H1 (cell line): Measurements from ENCODE around the gene KIAA1671. TPM values are rescaled to one million over a fixed set of nuclear protein-coding genes. Genes with fewer than 3 reads are reported as not detected.

Source experiments
- CTCF ChIA-PET: fragments of 300-600 bp; sonication (Branson Sonifier 250); formaldehyde crosslinking; loops from one replicate; lab custom pipeline; 2021; ENCODE audit not compliant: partially characterized antibody; lab: Charles Lee
- POLR2A ChIA-PET: fragments of 300-600 bp; sonication (Branson Sonifier 250); formaldehyde crosslinking; loops from one replicate; lab custom pipeline; 2021; ENCODE audit warnings: inconsistent platforms; ENCODE audit not compliant: partially characterized antibody; lab: Charles Lee
- DNase-seq, 2 experiments: peaks; one replicate each; pipeline versions ENCODE4 v3.0.0 to v3.0.0-alpha.2; 2010 to 2022; ENCODE audit warnings: low spot score in 2 of 2, low read depth in 1 of 2, mixed read lengths in 1 of 2
- FAIRE-seq: peaks from 2 replicates; lab custom pipeline; 2011; peaks lifted over from hg19 to GRCh38; lab: Jason Lieb, UNC
- H2AFZ ChIP-seq: 2 replicates; pipeline ENCODE4 v1.8.1; 2012; ENCODE audit warnings: low read length, inconsistent platforms
- H2AK5ac ChIP-seq: 2 replicates; pipeline ENCODE4 v1.6.1; 2013; ENCODE audit warnings: low read depth, low read length
- H2BK120ac ChIP-seq: replicated peaks from 2 replicates; pipeline ENCODE3; 2013; ENCODE audit warnings: low read depth, low read length, inconsistent platforms
- H2BK12ac ChIP-seq: 2 replicates; pipeline ENCODE4 v1.6.1; 2013; ENCODE audit warnings: low read depth, low read length
- H2BK15ac ChIP-seq: 2 replicates; pipeline ENCODE4 v1.6.1; 2013; ENCODE audit warnings: low read length
- H2BK20ac ChIP-seq: 2 replicates; pipeline ENCODE4 v1.6.1; 2013; ENCODE audit warnings: low read length
- H2BK5ac ChIP-seq: 2 replicates; pipeline ENCODE4 v1.6.1; 2013; ENCODE audit warnings: low read depth, low read length
- H3K14ac ChIP-seq: 2 replicates; pipeline ENCODE4 v1.6.1; 2013; ENCODE audit warnings: inconsistent platforms; ENCODE audit not compliant: insufficient read length
- H3K18ac ChIP-seq: 2 replicates; pipeline ENCODE4 v1.6.1; 2013; ENCODE audit warnings: low read length; ENCODE audit errors: extremely low read depth
- H3K23ac ChIP-seq: 2 replicates; pipeline ENCODE4 v1.6.1; 2013; ENCODE audit warnings: inconsistent platforms; ENCODE audit not compliant: insufficient read length
- H3K23me2 ChIP-seq: 2 replicates; pipeline ENCODE4 v1.6.1; 2013; ENCODE audit warnings: low read depth, low read length
- H3K27ac ChIP-seq: 2 replicates; pipeline ENCODE4 v1.6.1; 2011; ENCODE audit warnings: low read depth, low read length, inconsistent platforms
- H3K27me3 ChIP-seq, 4 experiments: replicated peaks in 1 of 4; 1 replicate in 1 of 4; 2 replicates in 3 of 4; pipeline versions ENCODE4 v1.6.1 to v1.8.1; 2011 to 2013; ENCODE audit warnings: low read length in 3 of 4, mild to moderate bottlenecking in 3 of 4, inconsistent platforms in 2 of 4, mixed read lengths in 2 of 4, moderate library complexity in 1 of 4; ENCODE audit not compliant: control insufficient read depth in 3 of 4, insufficient read depth in 3 of 4; ENCODE audit errors: extremely low read depth in 1 of 4
- H3K36me3 ChIP-seq, 4 experiments: 2 replicates each; pipeline versions ENCODE4 v1.6.1 to v1.8.1; 2011 to 2013; ENCODE audit warnings: mild to moderate bottlenecking in 4 of 4, low read length in 3 of 4, moderate library complexity in 2 of 4, control low read depth in 1 of 4, inconsistent platforms in 1 of 4; ENCODE audit not compliant: insufficient read depth in 4 of 4, control insufficient read depth in 2 of 4
- H3K4ac ChIP-seq: replicated peaks from 2 replicates; pipeline ENCODE3; 2013; ENCODE audit warnings: low read length, low read depth, mixed read lengths, inconsistent platforms; ENCODE audit not compliant: insufficient read length
- H3K4me1 ChIP-seq, 4 experiments: replicated peaks in 1 of 4; 1 replicate in 1 of 4; 2 replicates in 3 of 4; pipeline versions ENCODE4 v1.6.1 to v1.8.1; 2011 to 2013; ENCODE audit warnings: low read length in 3 of 4, inconsistent platforms in 2 of 4, mixed read lengths in 1 of 4; ENCODE audit not compliant: insufficient read depth in 4 of 4, control insufficient read depth in 3 of 4
- H3K4me2 ChIP-seq, 2 experiments: 2 replicates each; pipeline versions ENCODE4 v1.6.1 to v1.8.1; 2011 to 2013; ENCODE audit warnings: low read depth in 2 of 2, low read length in 2 of 2, control low read depth in 1 of 2, inconsistent platforms in 1 of 2, mild to moderate bottlenecking in 1 of 2; ENCODE audit not compliant: insufficient read depth in 1 of 2
- H3K4me3 ChIP-seq, 4 experiments: fragments of 200-600, 300-600 bp in 1 of 4; sonication (generic), shearing (Covaris generic), sonication (Bioruptor Twin) in 1 of 4; 2 replicates each; pipeline versions ENCODE4 v1.5.1 to v1.8.1; 2011 to 2016; ENCODE audit warnings: low read length in 4 of 4, low read depth in 3 of 4, control low read depth in 2 of 4, inconsistent platforms in 2 of 4, mild to moderate bottlenecking in 2 of 4, mixed read lengths in 1 of 4, moderate library complexity in 1 of 4; ENCODE audit not compliant: insufficient read depth in 2 of 4; ENCODE audit errors: extremely low read depth in 1 of 4
- H3K56ac ChIP-seq: replicated peaks from 2 replicates; pipeline ENCODE3; 2013; ENCODE audit warnings: low read depth, mild to moderate bottlenecking, mixed read lengths, low read length, inconsistent platforms; ENCODE audit not compliant: insufficient read length
- H3K79me1 ChIP-seq: 2 replicates; pipeline ENCODE4 v1.6.1; 2013; ENCODE audit warnings: low read depth, low read length, control low read depth
- H3K79me2 ChIP-seq, 2 experiments: 2 replicates each; pipeline versions ENCODE4 v1.6.1 to v1.8.1; 2012 to 2013; ENCODE audit warnings: low read length in 2 of 2, mild to moderate bottlenecking in 2 of 2, inconsistent platforms in 1 of 2; ENCODE audit not compliant: insufficient read depth in 2 of 2, control insufficient read depth in 1 of 2
- H3K9ac ChIP-seq, 4 experiments: replicated peaks in 1 of 4; 1 replicate in 1 of 4; 2 replicates in 3 of 4; pipeline versions ENCODE4 v1.6.1 to v1.8.1; 2011 to 2013; ENCODE audit warnings: low read depth in 3 of 4, low read length in 3 of 4, control low read depth in 2 of 4, mild to moderate bottlenecking in 2 of 4, moderate library complexity in 2 of 4, inconsistent platforms in 1 of 4; ENCODE audit errors: extremely low read depth in 1 of 4
- H3K9me3 ChIP-seq, 2 experiments: 2 replicates each; pipeline versions ENCODE4 v1.6.1 to v1.8.1; 2012 to 2013; ENCODE audit warnings: mild to moderate bottlenecking in 2 of 2, moderate library complexity in 2 of 2, control low read depth in 1 of 2, inconsistent platforms in 1 of 2, low read depth in 1 of 2, low read length in 1 of 2, mixed read lengths in 1 of 2; ENCODE audit not compliant: insufficient read depth in 2 of 2
- H4K20me1 ChIP-seq, 2 experiments: replicated peaks in 1 of 2; 2 replicates each; pipeline versions ENCODE3 to v1.8.1; 2011 to 2013; ENCODE audit warnings: inconsistent platforms in 2 of 2, low read length in 2 of 2, mild to moderate bottlenecking in 1 of 2; ENCODE audit not compliant: insufficient read depth in 2 of 2, control insufficient read depth in 1 of 2
- H4K5ac ChIP-seq: 2 replicates; pipeline ENCODE4 v1.6.1; 2013; ENCODE audit warnings: low read length, low read depth, mixed read lengths, inconsistent platforms; ENCODE audit not compliant: insufficient read length
- H4K8ac ChIP-seq: 2 replicates; pipeline ENCODE4 v1.8.0; 2013; ENCODE audit warnings: mild to moderate bottlenecking, moderate library complexity, low read length, inconsistent platforms; ENCODE audit not compliant: insufficient read depth; ENCODE audit errors: extremely low read depth
- H4K91ac ChIP-seq: replicated peaks from 2 replicates; pipeline ENCODE3; 2013; ENCODE audit warnings: low read length, mixed read lengths, inconsistent platforms; ENCODE audit not compliant: insufficient read length
- ATF2 ChIP-seq: IDR thresholded peaks from 2 replicates; pipeline ENCODE4 v1.6.1; 2012; ENCODE audit warnings: low read length, inconsistent platforms
- CHD2 ChIP-seq: IDR thresholded peaks from 2 replicates; pipeline ENCODE4 v1.6.1; 2012; ENCODE audit warnings: low read length, improper control_type of control experiment
- CTCF ChIP-seq, 3 experiments: IDR thresholded peaks; 1 replicate in 2 of 3; 2 replicates in 1 of 3; pipeline versions ENCODE4 v1.5.1 to v1.6.1; 2011; ENCODE audit warnings: low read length in 3 of 3, mild to moderate bottlenecking in 3 of 3, inconsistent platforms in 2 of 3, low read depth in 1 of 3, moderate library complexity in 1 of 3; ENCODE audit not compliant: insufficient read depth in 1 of 3; ENCODE audit errors: control extremely low read depth in 1 of 3
- EZH2 ChIP-seq: fragments of 200-600 bp; sonication (generic); IDR thresholded peaks from 2 replicates; pipeline ENCODE4 v1.7.1; 2012; ENCODE audit warnings: low read depth, mild to moderate bottlenecking, moderate library complexity, low read length, inconsistent platforms; ENCODE audit not compliant: severe bottlenecking
- SAP30 ChIP-seq: fragments of 300-600 bp; sonication (generic); IDR thresholded peaks from 2 replicates; pipeline ENCODE4 v1.7.1; 2012; ENCODE audit warnings: low read length, moderate library complexity, mild to moderate bottlenecking, inconsistent platforms; ENCODE audit not compliant: insufficient read depth, insufficient replicate concordance
- SRF ChIP-seq: IDR thresholded peaks from 2 replicates; pipeline ENCODE4 v1.6.1; 2011; ENCODE audit warnings: mild to moderate bottlenecking, low read depth, low read length, moderate library complexity
- TEAD4 ChIP-seq: IDR thresholded peaks from 2 replicates; pipeline ENCODE4 v1.6.1; 2012; ENCODE audit warnings: low read depth, low read length, inconsistent platforms, mixed read lengths
- WGBS, 2 experiments: shearing (Covaris generic) in 1 of 2; methylation state at CpG; one replicate each; pipeline versions ENCODE4 v1.1.6 to v1.1.7; 2013 to 2015; ENCODE audit warnings: low lambda C conversion rate in 2 of 2, mixed read lengths in 2 of 2, inconsistent platforms in 1 of 2, low coverage in 1 of 2, missing lambda C conversion rate in 1 of 2; ENCODE audit not compliant: insufficient replicate concordance in 2 of 2, insufficient coverage in 1 of 2, insufficient read length in 1 of 2; ENCODE audit errors: extremely low coverage in 1 of 2, missing lambda C conversion rate in 1 of 2; 5-methylcytosine and 5-hydroxymethylcytosine counted together
- polyA plus RNA-seq, 7 experiments: library from polyadenylated mRNA; depleted of rRNA in 3 of 7; stranded (reverse) in 5 of 7; unstranded in 2 of 7; fragments of >200 nt in 5 of 7; fragments of 200-250 nt in 2 of 7; gene quantifications; 1 replicate in 5 of 7; 2 replicates in 1 of 7; 4 replicates in 1 of 7; pipeline versions ENCODE4 v1.2.1 to v1.2.3, GENCODE V29; 2011 to 2013; ENCODE audit warnings: missing spikeins in 2 of 7, mixed read lengths in 2 of 7
- total RNA-seq: library from RNA; stranded (reverse); fragmentation: NEBNext Ultra II Directional; extraction: Animal tissue kit (Norgen Biotek cat#: 25700); gene quantifications from 2 replicates; pipeline ENCODE4 v1.2.1, GENCODE V29; 2021
- TF ChIP-seq, protein P1 (sequence below): IDR thresholded peaks from 2 replicates; pipeline ENCODE4 v1.6.1; 2011; ENCODE audit warnings: low read length, improper control_type of control experiment

KIAA1671 gene
- total and polyA plus RNA-seq, 2 of the 8 experiments (the other 6 are each of a cell fraction or from before 2014, with no cell fraction given), result 6.4 to 23.9 TPM

DNA sequence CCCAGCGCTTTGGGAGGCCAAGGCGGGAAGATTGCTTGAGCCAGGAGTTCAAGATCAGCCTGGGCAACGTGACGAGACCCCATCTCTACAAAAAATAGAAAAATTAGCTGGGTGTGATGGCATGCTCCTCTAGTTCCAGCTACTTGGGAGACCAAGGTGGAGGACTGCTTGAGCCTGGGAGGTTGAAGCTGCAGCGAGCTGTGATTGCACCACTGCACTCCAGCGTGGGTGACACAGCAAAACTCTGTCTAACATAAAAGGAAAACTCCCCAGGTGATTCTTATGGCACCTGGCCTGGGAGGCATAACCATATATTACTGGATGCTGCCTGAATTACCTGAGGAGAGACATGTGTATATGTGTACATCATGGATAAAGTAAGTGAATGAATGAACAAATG, 29.1 kb downstream of the KIAA1671 start:
- Histone ChIP-seq H3K9me3 (no peaks in the 10 kb centered on the region), H3K4ac (no peak overlapping the region), H4K5ac (no peak overlapping the region), H3K27ac (no peak overlapping the region), H2BK20ac (no peak overlapping the region), H3K23ac (no peak overlapping the region), H3K4me1 (peaks cover 3 to 12% (median 6%) of the 10 kb centered on the region in 4 experiments), H3K4me3 (no peak overlapping the region), H3K36me3 (no peaks in the 10 kb centered on the region), H2BK12ac (no peak overlapping the region), H3K56ac (no peak overlapping the region), H2BK120ac (no peak overlapping the region), H3K23me2 (peaks cover 2% of the 10 kb centered on the region; the same call in 1 of the 2 replicates), H3K9ac (no peak overlapping the region; a peak in 1 of 7 replicates), H3K4me2 (no peak overlapping the region), H3K18ac (no peak overlapping the region), H3K79me2 (peaks cover 0 to 16% of the 10 kb centered on the region in 2 experiments; a peak in 2 of 4 replicates), H3K79me1 (peaks cover 7% of the 10 kb centered on the region), H2AK5ac (no peak overlapping the region), H3K14ac (no peak overlapping the region), H4K20me1 (no peaks in the 10 kb centered on the region), H2BK15ac (no peak overlapping the region), H4K91ac (no peak overlapping the region), H4K8ac (no peak overlapping the region), H2BK5ac (no peak overlapping the region), H2AFZ (no peak overlapping the region), H3K27me3 (no peaks in the 10 kb centered on the region)
- DNase-seq (no peak), FAIRE-seq (no peak)
- ChIA-PET CTCF (interaction anchor here (0.7 to 5.7 kb wide), 6 partner anchors 9 to 79 kb away, joined by 3 to 24 read pairs (median 4); no protein-coding TSS in a partner anchor), POLR2A (interaction anchor here (0.8 to 2.0 kb wide), 2 partner anchors 12 to 13 kb away, joined by 4 to 5 read pairs; no protein-coding TSS in a partner anchor)
- 93% methylated on average over 6 of the region's 6 CpGs; no CpG with 5 or more reads in 1 of the 2 experiments for WGBS, 2 experiments
- TF ChIP-seq SRF, result no peak
- TF ChIP-seq CHD2, result no peak
- TF ChIP-seq ATF2, result no peak
- TF ChIP-seq TEAD4, result no peak
- TF ChIP-seq EZH2, result no peak
- TF ChIP-seq SAP30, result no peak
- TF ChIP-seq, protein P1, sequence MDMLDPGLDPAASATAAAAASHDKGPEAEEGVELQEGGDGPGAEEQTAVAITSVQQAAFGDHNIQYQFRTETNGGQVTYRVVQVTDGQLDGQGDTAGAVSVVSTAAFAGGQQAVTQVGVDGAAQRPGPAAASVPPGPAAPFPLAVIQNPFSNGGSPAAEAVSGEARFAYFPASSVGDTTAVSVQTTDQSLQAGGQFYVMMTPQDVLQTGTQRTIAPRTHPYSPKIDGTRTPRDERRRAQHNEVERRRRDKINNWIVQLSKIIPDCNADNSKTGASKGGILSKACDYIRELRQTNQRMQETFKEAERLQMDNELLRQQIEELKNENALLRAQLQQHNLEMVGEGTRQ, result no peak
- TF ChIP-seq CTCF (IDR thresholded peaks at IDR 0.05; ENCODE audit: control extremely low read depth in 1 of 3, insufficient read depth in 1 of 3, low read depth in 1 of 3, low read length in 3 of 3), result no peak
